Stimulated activated CD4-positive, alpha-beta T cell treated with anti-CD3 and anti-CD28 coated beads, Interleukin-4, amount 100 ng/mL, for 4 hours (primary cell): ENCODE measurements around the gene RNF13.
"Not testable (repeated sequence)": the region's sequence is repeated elsewhere in the genome, so short reads cannot be mapped to it uniquely, and the experiment has no call there.

Experiments
- DNase-seq, 2 experiments: peaks; one replicate each; pipeline ENCODE4 v3.0.0-alpha.2; 2020

Gene RNF13

GRCh38 chr3:149843502-149843901 is 30.5 kb downstream of the RNF13 start:
- no peak for DNase-seq

- no peak for DNase-seq
Measured at GRCh38 chr3:149844091-149844490, 31.1 kb downstream of the RNF13 start.

GRCh38 chr3:149845570-149846244 is 32.7 kb downstream of the RNF13 start:
- DNase-seq, result no peak

- no peak for DNase-seq
Measured at GRCh38 chr3:149848238-149848637, 35.2 kb downstream of the RNF13 start.

GRCh38 chr3:149848688-149849087 is 35.7 kb downstream of the RNF13 start:
- no peak for DNase-seq

- DNase-seq, result no peak
Measured at GRCh38 chr3:149850787-149851584, 38.0 kb downstream of the RNF13 start.

- no peak for DNase-seq
Measured at GRCh38 chr3:149858911-149859310, 45.9 kb downstream of the RNF13 start.

GRCh38 chr3:149860881-149861280 is 47.9 kb downstream of the RNF13 start:
- no peak for DNase-seq

- DNase-seq, result no peak
Measured at GRCh38 chr3:149867563-149867962, 54.5 kb downstream of the RNF13 start.

GRCh38 chr3:149871855-149872254 is 58.8 kb downstream of the RNF13 start:
- DNase-seq, result no peak

GRCh38 chr3:149872589-149872988 is 59.6 kb downstream of the RNF13 start:
- no peak for DNase-seq

- no peak for DNase-seq
Measured at GRCh38 chr3:149877668-149878067, 64.7 kb downstream of the RNF13 start.

GRCh38 chr3:149879872-149880271 is 66.9 kb downstream of the RNF13 start:
- no peak for DNase-seq

- DNase-seq, result no peak
Measured at GRCh38 chr3:149881879-149882278, 68.9 kb downstream of the RNF13 start.

- DNase-seq, result no peak
Measured at GRCh38 chr3:149883134-149883533, 70.1 kb downstream of the RNF13 start.

- not testable (repeated sequence) for DNase-seq
Measured at GRCh38 chr3:149883860-149884259, 70.8 kb downstream of the RNF13 start.

- DNase-seq, result not testable (repeated sequence)
Measured at GRCh38 chr3:149884848-149885247, 71.8 kb downstream of the RNF13 start.

GRCh38 chr3:149886957-149887356 is 73.9 kb downstream of the RNF13 start:
- DNase-seq, result no peak

- no peak for DNase-seq
Measured at GRCh38 chr3:149891621-149892020, 78.6 kb downstream of the RNF13 start.

GRCh38 chr3:149892371-149892770 is 79.4 kb downstream of the RNF13 start:
- no peak for DNase-seq

GRCh38 chr3:149894205-149894604 is 81.2 kb downstream of the RNF13 start:
- DNase-seq, result no peak

- DNase-seq, result no peak
Measured at GRCh38 chr3:149895339-149895738, 82.3 kb downstream of the RNF13 start.

- DNase-seq, result no peak
Measured at GRCh38 chr3:149895769-149896168, 82.8 kb downstream of the RNF13 start.

GRCh38 chr3:149898771-149899170 is 85.8 kb downstream of the RNF13 start:
- no peak for DNase-seq
